ENCODE results near the gene SPTLC1. TPM values are rescaled to one million over a fixed set of nuclear protein-coding genes. Genes with fewer than 3 reads are reported as not detected.
"Not testable (repeated sequence)": the region's sequence is repeated elsewhere in the genome, so short reads cannot be mapped to it uniquely, and the experiment has no call there.

SPTLC1 gene
- total and polyA plus RNA-seq, 2 of the 8 experiments (the other 6 are each of a cell fraction or from before 2014, with no cell fraction given): 34.2 to 62.1 TPM

GRCh38 chr9:92105446-92106225, 9.6 kb downstream of the SPTLC1 start:
- H2BK5ac ChIP-seq (ENCODE audit: low read depth, low read length); H3K9ac ChIP-seq (replicated peaks in 1 of 4; ENCODE audit: extremely low read depth in 1 of 4, low read depth in 3 of 4, low read length in 3 of 4); H3K9me3 ChIP-seq (ENCODE audit: insufficient read depth in 2 of 2, low read depth in 1 of 2, low read length in 1 of 2); CTCF ChIA-PET (ENCODE audit: partially characterized antibody); H3K56ac ChIP-seq (replicated peaks; ENCODE audit: insufficient read length, low read depth, low read length); POLR2A ChIA-PET (ENCODE audit: partially characterized antibody); H3K79me1 ChIP-seq (ENCODE audit: low read depth, low read length); H3K4me2 ChIP-seq (ENCODE audit: insufficient read depth in 1 of 2, low read depth in 2 of 2, low read length in 2 of 2); H3K14ac ChIP-seq (ENCODE audit: insufficient read length); H2AFZ ChIP-seq (ENCODE audit: low read length); H2BK20ac ChIP-seq (ENCODE audit: low read length); H3K27me3 ChIP-seq (replicated peaks in 1 of 4; ENCODE audit: control insufficient read depth in 3 of 4, extremely low read depth in 1 of 4, insufficient read depth in 3 of 4, low read length in 3 of 4); H2AK5ac ChIP-seq (ENCODE audit: low read depth, low read length); H2BK15ac ChIP-seq (ENCODE audit: low read length); H2BK12ac ChIP-seq (ENCODE audit: low read depth, low read length); H2BK120ac ChIP-seq (replicated peaks; ENCODE audit: low read depth, low read length); H3K23me2 ChIP-seq (ENCODE audit: low read depth, low read length); FAIRE-seq; H4K8ac ChIP-seq (ENCODE audit: extremely low read depth, insufficient read depth, low read length); H4K5ac ChIP-seq (ENCODE audit: insufficient read length, low read depth, low read length); DNase-seq (ENCODE audit: low read depth in 1 of 2, low spot score in 2 of 2); H3K4me1 ChIP-seq (replicated peaks in 1 of 4; ENCODE audit: control insufficient read depth in 3 of 4, insufficient read depth in 4 of 4, low read length in 3 of 4); H3K18ac ChIP-seq (ENCODE audit: extremely low read depth, low read length); H3K23ac ChIP-seq (ENCODE audit: insufficient read length); H4K20me1 ChIP-seq (replicated peaks in 1 of 2; ENCODE audit: control insufficient read depth in 1 of 2, insufficient read depth in 2 of 2, low read length in 2 of 2); H3K4me3 ChIP-seq (ENCODE audit: extremely low read depth in 1 of 4, insufficient read depth in 2 of 4, low read depth in 3 of 4, low read length in 4 of 4); H3K4ac ChIP-seq (replicated peaks; ENCODE audit: insufficient read length, low read depth, low read length); H3K27ac ChIP-seq (ENCODE audit: low read depth, low read length); H4K91ac ChIP-seq (replicated peaks; ENCODE audit: insufficient read length, low read length): not testable (repeated sequence)
- Histone ChIP-seq H3K36me3 (ENCODE audit: control insufficient read depth in 2 of 4, insufficient read depth in 4 of 4, low read length in 3 of 4) (peaks cover 2 to 21% (median 8%) of the 10 kb centered on the region in 4 experiments; a peak in 4 of 8 replicates), H3K79me2 (ENCODE audit: control insufficient read depth in 1 of 2, insufficient read depth in 2 of 2, low read length in 2 of 2) (peaks cover 0 to 11% of the 10 kb centered on the region in 2 experiments; a peak in 2 of 4 replicates)
- WGBS, 2 experiments (ENCODE audit: extremely low coverage in 1 of 2, insufficient coverage in 1 of 2, insufficient read length in 1 of 2, insufficient replicate concordance in 2 of 2, low coverage in 1 of 2, low lambda C conversion rate in 2 of 2, missing lambda C conversion rate in 1 of 2): 94% methylated on average over 29 of the region's 36 CpGs; no CpG with 5 or more reads in 1 of the 2 experiments

GRCh38 chr9:92103601-92104000, 11.6 kb downstream of the SPTLC1 start:
- H3K18ac ChIP-seq (ENCODE audit: extremely low read depth, low read length); H2BK5ac ChIP-seq (ENCODE audit: low read depth, low read length); POLR2A ChIA-PET (ENCODE audit: partially characterized antibody); H3K9ac ChIP-seq (replicated peaks in 1 of 4; ENCODE audit: extremely low read depth in 1 of 4, low read depth in 3 of 4, low read length in 3 of 4); H3K4me1 ChIP-seq (replicated peaks in 1 of 4; ENCODE audit: control insufficient read depth in 3 of 4, insufficient read depth in 4 of 4, low read length in 3 of 4); H3K4me3 ChIP-seq (ENCODE audit: extremely low read depth in 1 of 4, insufficient read depth in 2 of 4, low read depth in 3 of 4, low read length in 4 of 4); H3K23ac ChIP-seq (ENCODE audit: insufficient read length); H4K20me1 ChIP-seq (replicated peaks in 1 of 2; ENCODE audit: control insufficient read depth in 1 of 2, insufficient read depth in 2 of 2, low read length in 2 of 2); H3K56ac ChIP-seq (replicated peaks; ENCODE audit: insufficient read length, low read depth, low read length); H4K91ac ChIP-seq (replicated peaks; ENCODE audit: insufficient read length, low read length); DNase-seq (ENCODE audit: low read depth in 1 of 2, low spot score in 2 of 2); FAIRE-seq; H3K27me3 ChIP-seq (replicated peaks in 1 of 4; ENCODE audit: control insufficient read depth in 3 of 4, extremely low read depth in 1 of 4, insufficient read depth in 3 of 4, low read length in 3 of 4); H3K79me1 ChIP-seq (ENCODE audit: low read depth, low read length); H3K23me2 ChIP-seq (ENCODE audit: low read depth, low read length); H2BK15ac ChIP-seq (ENCODE audit: low read length); CTCF ChIA-PET (ENCODE audit: partially characterized antibody); H3K4ac ChIP-seq (replicated peaks; ENCODE audit: insufficient read length, low read depth, low read length); H3K14ac ChIP-seq (ENCODE audit: insufficient read length); H2BK20ac ChIP-seq (ENCODE audit: low read length); H2AFZ ChIP-seq (ENCODE audit: low read length); H3K27ac ChIP-seq (ENCODE audit: low read depth, low read length); H2BK12ac ChIP-seq (ENCODE audit: low read depth, low read length); H3K9me3 ChIP-seq (ENCODE audit: insufficient read depth in 2 of 2, low read depth in 1 of 2, low read length in 1 of 2); H2AK5ac ChIP-seq (ENCODE audit: low read depth, low read length); H4K5ac ChIP-seq (ENCODE audit: insufficient read length, low read depth, low read length); H3K4me2 ChIP-seq (ENCODE audit: insufficient read depth in 1 of 2, low read depth in 2 of 2, low read length in 2 of 2); H2BK120ac ChIP-seq (replicated peaks; ENCODE audit: low read depth, low read length); H4K8ac ChIP-seq (ENCODE audit: extremely low read depth, insufficient read depth, low read length): not testable (repeated sequence)
- peaks cover 0 to 13% of the 10 kb centered on the region in 2 experiments; a peak in 2 of 4 replicates for H3K79me2 ChIP-seq (ENCODE audit: control insufficient read depth in 1 of 2, insufficient read depth in 2 of 2, low read length in 2 of 2)
- WGBS, 2 experiments (ENCODE audit: extremely low coverage in 1 of 2, insufficient coverage in 1 of 2, insufficient read length in 1 of 2, insufficient replicate concordance in 2 of 2, low coverage in 1 of 2, low lambda C conversion rate in 2 of 2, missing lambda C conversion rate in 1 of 2): 87% methylated on average over 11 of the region's 14 CpGs; no CpG with 5 or more reads in 1 of the 2 experiments
- H3K36me3 ChIP-seq (ENCODE audit: control insufficient read depth in 2 of 4, insufficient read depth in 4 of 4, low read length in 3 of 4): peaks cover 2 to 21% (median 4%) of the 10 kb centered on the region in 4 experiments; a peak in 4 of 8 replicates
